ENCODE measurements around the gene CYBA.
"Not testable (repeated sequence)": the region's sequence is repeated elsewhere in the genome, so short reads cannot be mapped to it uniquely, and the experiment has no call there.

Gene CYBA

DNA sequence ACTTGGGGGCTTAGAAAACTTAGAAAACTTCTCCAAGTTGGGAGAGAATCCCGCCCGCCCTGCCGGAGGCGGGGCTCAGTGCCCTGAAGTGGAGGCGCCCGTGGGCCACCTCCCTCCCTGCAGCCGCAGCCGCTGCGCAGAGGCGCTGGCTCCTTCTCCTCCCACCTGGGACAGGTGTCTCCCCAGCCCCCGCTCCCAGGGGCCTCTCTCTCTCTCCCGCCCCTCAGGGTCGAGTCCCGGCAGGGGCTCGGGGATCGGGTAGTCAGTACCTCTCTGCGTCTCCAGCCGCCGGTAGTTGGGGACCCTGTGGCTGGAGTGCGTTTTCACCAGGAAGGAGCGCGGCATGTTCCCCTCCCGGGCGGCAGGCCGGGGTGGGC lies 35.2 kb upstream of the CYBA start:
- DNase-seq = peak; percentile 29

DNA sequence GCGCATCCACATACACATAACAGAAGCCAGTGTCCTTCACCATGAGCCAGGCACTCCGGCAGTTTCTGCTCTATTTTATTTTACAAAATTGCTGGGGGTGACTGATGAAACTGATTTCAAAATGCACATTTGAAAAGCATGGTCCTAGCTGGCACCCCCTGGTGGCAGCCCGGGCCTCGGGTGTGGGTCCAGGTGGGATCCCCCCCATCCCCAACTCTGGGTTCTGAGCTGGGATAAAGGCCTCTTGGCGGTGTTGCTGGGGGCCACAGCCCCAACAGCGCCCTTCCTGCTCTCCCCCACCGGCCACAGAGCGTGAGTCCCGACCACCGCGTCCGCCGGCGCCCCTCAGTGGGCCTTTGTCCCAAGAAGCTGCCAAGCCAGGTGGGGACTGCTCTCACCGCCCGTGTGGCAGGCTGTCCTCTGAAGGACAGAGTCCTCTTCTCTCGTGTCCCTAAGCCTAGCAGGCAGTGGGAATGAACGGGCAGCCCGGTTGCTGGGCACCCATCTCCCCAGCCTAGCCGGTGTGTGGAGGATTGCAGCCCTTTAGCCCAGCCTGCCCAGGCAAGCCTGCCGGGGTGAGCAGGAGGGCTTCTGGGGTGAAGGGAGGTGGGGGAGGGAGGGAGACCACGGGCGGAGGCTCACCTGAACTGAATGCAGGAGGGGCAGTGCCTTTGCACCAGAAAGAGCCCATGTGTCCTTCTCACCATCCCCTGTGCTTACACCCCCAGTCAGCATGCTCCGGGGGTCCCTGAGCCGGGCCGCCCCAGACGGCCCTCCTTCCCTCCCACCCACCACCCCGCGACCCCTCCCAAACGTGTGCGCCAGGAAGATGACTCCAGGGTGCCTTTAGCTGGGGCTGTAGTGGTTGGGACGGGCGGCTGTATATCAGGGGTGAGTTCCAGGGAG lies 34.6 kb upstream of the CYBA start:
- DNase-seq = peak; percentile 52

DNA sequence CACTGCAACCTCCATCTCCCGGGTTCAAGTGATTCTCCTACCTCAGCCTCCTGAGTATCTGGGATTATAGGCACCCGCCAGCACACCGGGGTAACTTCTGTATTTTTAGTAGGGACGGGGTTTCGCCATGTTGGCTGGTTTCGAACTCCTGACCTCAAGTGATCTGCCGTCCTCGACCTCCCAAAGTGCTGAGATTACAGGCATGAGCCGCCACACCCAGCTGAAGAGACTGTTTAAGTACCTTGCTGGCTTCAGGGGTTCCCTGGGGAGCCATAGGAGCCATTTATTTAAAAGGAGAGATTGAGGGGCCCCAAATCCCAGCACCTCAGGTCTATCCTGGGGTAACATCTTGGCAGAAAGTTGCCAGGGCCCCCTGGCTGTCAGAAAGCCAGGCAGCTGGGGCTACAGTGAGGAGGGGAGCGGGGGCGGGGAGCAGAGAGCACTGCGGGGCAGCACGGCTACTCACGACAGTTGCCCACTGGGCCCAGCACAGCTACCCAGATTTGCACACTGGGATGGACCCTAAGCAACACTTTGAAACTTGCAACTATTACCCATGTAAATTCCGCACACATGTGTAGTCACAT lies 33.8 kb upstream of the CYBA start:
- no peak for DNase-seq

DNA sequence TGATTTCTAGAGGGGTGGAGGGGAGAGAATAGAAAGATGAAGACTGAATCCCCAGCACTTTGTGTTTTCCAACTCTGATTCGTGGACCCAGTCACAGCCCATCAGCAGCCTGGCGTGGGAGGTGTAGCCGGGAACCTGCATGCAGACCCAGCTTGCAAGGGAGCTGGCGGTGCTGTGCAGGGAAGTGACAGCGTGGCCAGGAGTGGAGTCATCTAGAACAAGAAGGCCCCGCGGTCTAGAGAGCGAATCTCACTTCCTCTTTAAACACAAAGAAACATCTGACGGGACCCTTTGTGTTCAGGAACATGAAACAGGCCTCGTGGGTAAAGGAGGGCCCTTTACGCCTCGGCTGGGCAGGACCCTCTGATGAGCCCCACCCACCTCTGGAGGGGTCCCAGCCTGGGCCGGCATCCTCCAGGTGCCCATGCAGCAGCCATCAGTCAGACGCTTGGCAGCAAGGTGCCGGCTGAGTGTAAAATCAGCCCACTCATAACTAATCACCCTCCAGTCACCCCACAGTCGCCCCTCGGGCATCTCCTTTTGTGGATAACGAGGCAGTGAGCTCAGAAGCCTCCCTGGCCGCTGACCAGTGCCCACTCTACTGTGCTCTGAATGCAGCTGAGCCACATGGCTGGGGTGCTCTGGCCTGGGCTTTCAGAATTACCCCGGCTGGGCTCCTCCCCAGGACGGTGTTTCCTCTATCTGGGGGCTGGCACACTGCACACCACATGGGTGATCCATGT lies 31.0 kb upstream of the CYBA start:
- peak; percentile 43 for DNase-seq

DNA sequence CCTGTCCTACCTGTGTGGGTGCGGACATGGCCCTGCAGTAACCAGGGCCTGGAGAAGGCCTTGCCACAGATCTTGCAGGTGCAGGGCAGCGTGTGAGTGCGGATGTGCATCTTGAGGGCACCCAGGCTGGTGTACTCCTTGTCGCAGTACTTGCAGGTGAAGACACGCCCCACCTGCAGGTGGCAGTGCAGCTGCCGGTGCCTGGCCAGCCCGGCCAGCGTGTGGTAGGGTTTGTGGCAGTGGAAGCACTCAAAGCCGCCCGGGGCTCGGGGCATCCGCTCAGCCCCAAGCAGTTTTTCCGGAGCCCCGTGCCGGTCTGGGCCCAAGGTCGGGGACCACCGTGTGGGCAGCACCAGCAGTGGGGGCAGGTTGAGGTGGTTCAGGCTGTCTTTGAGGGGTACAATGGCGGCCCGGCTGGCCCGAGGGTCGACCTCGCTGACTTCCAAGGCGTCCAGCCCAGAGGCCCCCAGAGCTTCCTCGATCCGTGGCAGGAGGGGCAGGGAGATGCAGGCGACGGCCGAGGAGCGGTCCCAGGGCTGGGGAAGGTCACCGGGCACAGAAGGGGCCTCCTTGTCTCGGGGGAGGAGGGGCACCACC lies 30.3 kb upstream of the CYBA start:
- peak; percentile 41 for DNase-seq

DNA sequence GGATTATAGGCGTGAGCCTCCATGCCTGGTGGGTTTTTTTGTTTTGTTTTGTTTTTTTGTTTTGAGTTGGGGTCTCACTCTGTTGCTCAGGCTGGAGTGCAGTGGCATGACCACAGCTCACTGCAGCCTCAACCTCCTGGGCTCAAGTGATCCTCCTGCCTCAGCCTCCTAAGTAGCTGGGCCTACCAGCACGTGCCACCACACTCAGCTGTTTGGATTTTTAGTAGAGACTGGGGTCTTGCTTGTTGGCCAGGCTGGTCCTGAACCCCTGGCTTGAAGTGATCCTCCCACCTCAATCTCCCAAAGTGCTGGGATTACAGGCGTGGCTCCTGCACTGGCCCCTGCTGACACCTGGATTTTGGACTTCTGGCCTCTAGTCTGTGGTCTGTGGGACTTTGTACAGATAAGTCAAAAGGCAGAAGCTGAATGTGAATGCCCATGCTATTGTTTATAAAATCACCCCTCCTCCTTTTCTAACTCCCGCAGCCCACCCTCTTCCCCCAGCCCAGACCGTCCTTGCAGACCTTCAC lies 29.8 kb upstream of the CYBA start:
- no peak for DNase-seq

DNA sequence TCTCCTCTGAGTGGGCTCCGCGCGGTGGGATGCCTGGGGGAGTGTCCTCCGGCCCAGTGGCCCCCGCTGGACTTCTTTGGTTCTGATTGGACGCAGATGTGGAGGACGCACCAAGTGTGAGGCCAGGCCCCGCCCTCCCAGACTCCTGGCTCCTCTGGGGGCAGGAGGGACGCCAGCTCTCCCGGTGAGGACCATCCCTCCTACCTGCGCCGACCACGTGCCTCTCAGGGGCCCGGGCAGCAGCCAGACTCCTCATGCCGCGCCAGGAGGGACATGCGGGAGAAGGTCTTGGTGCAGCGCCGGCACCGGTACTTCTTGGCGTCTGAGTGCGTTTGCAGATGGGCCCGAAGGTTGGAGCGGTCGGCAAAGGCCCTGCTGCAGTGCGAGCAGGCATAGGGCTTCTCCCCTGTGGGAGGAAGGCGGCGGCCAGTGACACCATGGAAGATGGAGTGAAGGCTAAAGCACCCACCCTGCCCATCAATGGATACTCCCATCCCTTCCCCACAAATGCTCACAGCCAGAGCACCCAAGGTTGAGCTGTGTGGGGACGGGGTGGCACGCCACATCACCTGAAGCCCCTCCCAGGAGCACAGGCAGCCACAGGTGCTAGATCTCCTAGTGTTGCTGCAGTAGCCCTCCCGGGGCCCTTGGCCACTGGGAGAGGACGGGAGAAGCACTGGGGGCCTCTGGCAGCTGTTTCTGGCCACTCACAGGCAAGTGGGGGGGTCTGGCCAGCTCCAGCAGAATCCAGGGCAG lies 27.5 kb upstream of the CYBA start:
- DNase-seq = no peak

DNA sequence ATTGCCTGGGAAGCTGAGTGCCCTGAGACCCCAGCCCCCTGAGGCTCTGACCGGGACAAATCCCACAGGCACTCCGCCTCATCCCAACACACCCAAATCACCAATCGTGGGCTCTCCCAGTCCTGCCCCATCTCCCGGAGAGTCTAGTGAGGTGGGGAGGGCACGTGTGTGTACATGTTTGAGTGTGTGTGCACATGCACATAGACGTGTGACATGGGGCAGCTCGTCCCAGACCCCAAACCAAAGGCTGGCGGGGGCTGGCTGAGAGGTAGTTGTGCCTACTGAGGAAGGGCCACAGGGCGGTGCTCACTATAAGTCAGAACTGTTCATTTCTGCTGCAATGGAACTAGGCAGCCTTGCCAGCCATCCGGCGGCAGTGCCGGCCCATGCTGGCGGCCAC lies 26.9 kb upstream of the CYBA start:
- no peak for DNase-seq

DNA sequence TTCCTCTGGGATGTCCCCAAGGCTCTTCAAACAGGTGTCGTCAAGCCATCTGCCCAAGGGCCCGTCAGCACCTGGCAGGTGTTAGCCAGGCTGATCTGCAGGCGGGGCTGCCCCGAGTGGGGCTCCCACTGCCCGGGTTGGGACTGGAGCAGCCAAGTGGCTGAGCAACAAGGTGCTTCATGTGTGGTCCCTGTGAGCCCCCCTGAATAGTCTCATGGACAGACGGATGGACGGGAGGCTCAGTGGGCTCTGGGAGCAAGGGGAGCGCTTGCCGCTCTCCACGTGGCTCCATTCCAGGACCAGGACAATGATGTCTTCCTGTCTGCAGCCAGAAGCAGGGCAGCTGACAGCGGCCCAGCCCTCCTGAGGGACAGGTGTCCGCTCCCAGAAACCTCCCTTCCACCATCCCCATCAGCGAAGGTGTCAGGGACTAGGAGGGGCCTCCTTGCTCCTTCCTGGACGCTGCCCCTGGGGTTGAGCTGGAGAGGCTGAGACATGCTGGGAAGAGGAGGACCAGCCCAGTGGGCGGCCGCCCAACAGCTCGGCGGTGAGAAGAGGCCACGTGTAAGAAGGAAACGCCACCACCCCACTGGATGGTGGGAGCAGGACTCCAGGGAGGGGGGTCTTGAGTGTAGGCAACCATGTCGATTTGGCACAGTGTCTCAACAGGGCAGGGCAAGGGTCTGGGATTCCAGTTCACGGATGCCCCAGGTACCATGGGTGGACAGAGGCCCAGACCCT lies 25.8 kb upstream of the CYBA start:
- DNase-seq = no peak

DNA sequence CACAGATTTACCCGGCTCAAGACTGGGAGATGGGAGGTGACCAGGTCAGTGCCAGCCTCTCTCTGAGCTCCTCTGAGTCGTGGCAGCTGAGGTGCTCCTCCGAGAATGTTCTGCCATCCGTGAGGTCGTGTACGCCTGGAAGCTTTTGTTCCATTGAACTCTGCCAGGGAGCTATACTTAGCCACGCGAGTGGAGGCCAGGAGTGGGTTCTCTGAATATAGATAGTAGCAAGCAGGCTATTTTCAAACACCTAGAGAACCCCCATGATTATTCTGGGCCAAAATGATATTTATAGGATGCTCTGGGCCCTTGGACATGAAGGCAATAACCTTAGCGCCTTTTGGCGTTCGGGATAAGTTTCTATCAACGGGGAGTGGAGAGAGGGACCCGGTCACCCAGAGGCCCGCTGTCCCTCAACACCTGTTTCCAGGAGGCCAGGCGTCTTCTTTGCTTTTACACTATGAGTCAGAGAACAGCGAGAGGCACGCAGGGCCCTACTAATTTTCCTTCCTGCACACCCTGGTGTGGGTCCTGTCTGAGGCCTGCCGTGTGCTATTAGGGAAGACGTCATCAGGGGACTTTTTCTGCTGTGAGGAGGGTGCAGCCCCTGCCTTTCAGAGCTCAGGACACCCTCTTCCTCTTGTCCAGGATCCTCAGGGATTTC lies 23.0 kb upstream of the CYBA start:
- no peak for DNase-seq

DNA sequence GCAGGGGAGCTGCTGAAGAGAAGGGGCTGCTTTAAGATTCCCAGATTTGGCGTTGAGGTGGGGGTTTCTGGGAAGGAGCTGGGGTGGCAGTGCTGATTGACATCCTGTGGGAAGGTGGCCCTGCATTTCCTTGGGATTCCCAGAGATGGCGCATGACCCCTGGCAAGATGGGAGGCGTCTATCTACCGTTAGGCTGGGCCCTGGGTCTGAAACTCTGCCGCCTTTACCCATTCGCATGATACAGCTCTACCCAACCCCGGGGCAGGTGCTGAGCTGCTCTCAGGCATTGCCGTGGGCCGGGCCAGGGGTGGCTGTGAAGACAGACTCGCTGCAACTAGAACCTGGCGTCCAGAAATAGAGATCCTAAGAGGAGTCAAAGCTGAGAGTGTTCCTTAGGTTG lies 21.9 kb upstream of the CYBA start:
- no peak for DNase-seq

DNA sequence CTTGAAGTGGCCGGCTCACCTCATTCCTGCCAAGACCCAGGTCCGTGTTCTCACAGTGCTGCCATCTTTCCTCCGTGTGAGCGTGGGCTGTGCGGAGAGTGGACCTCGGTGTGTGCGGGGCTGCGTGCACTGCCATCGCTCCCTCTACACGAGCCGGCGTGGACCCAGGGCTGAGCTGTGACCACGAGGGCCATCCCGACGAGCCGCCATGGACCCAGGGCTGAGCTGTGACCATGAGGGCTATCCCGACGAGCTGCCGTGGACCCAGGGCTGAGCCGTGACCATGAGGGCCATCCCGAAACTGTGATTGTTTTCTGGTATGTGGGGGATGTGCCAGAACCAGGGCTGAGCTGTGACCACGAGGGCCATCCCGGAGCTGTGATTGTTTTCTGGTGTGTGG lies 21.0 kb upstream of the CYBA start:
- no peak for DNase-seq

DNA sequence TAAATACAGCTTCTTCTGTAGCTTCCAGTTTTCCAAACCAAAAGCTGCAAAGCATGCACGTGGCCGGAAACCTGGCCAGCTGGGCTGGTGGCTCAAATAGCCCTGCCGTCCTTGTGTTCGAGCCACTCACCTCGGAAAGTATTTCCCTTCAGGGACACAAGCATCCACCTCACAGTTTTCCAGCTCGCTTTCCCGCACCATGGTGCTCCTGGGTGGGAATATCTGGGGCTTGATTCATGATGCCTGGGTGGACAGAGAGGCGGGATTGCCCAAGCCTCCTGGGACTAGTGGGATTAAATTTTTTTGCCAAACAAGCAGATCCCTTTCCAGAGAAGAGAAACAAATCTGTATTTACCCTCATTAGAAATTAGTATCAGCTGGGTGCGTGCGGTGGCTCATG lies 19.1 kb upstream of the CYBA start:
- no peak for DNase-seq

DNA sequence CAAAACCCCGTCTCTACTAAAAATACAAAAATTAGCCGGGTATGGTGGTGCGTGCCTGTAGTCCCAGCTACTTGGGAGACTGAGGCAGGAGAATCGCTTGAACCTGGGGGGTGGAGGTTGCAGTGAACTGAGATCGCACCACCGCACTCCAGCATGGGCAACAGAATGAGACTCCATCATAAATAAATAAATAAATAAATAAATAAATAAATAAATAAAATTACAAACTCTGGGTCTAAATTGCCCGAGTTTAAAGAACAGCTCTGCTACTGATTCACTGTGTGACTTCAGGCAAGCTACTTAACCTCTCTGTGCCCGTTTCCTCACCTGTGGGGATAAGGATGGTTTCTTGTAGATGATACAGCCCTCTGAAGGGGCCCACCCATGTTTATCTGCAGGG lies 18.6 kb upstream of the CYBA start:
- not testable (repeated sequence) for DNase-seq

DNA sequence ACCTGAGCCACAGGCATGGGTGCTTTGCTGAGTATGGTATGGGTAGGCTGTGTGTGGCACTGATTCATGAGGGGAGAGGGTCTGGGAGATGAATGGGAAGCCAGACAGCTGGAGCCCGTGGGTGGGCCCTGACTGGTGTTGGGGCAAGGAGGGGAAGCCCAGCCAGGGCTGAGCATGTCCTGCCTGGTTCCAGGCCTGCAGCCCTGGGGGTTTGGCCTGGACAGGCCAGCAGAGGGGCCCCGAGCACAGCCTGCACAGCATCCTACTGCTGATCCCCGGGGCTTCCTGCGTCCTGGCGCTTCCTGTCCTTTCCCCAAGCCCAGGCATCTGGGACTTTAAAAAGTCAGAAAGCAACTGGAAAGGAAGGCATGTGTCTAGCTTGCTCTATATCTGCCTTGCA lies 16.6 kb upstream of the CYBA start:
- no peak for DNase-seq

DNA sequence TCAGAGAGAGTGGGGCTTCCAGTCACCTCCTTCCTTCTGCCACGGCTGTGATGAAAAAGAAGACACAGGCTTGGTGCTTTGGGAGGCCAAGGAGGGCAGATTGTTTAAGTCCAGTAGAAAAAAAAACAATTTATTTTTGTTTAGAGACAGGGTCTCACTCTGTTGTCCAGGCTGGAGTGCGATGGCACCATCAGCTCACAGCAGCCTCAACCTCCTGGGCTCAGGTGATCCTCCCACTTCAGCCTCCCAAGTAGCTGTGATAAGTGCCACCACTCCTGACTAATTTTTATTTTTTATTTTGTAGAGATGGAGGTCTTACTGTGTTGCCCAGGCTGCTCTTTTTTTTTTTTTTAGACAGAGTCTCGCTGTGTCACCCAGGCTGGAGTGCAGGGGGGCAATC lies 14.7 kb upstream of the CYBA start:
- no peak for DNase-seq

DNA sequence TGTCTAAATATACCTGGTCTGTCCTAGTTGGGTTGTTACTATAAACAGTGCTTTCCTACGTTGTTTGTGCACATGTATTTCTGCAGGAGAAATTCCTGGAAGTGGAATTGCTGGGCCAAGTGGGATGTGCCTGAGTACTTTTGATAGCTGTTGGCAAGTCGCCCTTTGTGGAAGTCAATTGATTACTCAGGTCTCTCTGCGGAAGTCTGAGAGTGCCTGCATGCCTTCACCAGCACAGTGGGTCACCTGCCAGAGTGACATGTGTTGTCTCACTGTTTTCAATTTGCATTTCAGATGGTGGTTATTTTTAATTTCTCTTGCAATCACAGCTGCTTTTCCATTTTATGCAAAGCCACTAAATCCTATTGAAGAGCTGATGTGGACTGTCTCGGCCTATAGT lies 14.3 kb upstream of the CYBA start:
- no peak for DNase-seq

DNA sequence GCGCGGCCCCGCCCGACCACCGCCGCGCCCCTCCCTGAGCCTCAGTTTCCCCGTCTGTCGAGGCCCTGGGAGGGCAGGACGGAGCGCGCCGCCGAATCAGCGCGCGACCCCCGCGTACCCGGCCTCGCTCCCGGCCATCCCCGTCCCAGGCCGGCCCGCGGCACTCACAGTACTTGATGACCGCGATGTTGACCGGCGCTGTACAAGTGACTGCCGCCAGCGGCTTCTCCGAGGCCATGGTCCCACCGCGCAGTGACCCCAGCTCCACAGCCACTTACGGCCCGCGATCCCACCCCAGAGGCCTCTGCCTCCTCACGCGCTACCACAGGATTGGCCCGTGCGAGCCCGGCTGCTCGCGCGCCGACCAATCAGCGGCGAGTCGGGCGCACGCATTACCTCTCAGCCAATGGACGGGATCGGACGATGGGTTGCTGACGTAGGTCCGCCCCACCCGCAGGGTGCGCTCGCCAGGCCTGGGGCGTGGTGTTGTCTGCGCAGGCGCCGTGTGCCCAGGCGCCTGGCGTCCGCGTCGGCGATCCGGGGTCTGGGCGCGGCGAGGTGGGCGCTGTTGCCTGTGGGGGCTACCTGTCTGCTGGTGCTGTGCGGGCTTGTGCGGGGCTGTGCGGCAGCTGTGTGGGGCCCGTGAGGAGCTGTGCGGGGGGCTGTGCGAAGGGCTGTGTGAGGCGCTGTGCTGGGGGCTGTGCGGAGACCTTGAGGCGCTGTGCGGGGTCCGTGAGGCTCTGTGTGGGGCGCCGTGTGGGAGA lies 12.2 kb upstream of the CYBA start, which contains the start of gene MVD:
Gene MVD (minus strand): TSS at position 249 of the 764 bp plus-strand sequence. CDS start 11 bp downstream, at position 238.
- peak; percentile 96 for DNase-seq

DNA sequence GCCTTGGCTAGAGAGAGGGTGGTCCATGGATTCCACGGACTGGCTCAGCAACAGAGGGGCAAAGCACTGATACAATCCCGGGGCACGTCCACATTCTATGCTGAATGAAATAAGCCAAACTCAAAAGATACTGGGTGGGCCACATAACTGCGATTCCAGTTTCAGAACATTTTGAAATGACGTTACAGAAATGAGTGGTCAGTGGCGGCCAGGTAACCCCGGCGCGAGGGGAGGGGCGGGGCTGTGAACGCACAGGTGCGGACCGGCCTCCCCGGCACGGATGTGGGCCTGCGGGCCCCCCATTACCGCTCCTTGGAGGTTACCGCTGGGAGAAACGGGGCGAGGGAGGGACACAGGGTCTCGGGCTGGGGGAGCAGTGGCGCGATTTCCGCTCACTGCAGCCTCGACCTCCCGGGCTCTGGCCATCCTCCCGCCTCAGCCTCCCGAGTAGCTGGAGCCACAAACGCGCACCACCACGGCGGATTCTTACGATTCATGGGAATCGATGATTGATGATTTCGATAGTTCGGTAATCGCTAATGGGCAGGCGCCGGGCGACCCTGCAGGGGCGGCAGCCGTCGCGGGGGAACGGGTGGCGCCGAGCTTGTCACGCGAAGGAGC lies 11.5 kb upstream of the CYBA start:
- DNase-seq = no peak

DNA sequence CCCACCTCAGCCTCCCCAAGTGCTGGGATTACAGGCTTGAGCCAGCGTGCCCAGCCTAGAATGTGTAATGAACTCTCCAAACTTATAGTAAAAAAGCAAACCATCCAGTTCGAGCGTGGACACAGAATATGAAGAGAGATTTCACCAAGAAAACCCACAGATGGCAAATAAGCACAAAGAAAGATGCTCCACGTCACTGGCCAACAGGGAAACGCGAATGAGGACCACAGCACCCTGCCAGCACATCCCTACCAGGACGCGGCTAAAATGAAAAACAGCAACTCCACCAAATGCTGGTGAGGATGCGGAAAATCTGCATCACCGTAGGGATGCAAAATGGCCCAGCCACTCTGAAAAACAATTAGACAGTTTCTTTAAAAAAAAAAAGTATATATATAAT lies 10.6 kb upstream of the CYBA start:
- no peak for DNase-seq

Data from effector CD4-positive, alpha-beta T cell (primary cell).